HG03432 (cell line): ENCODE measurements around the gene RNF121.

Source experiments
- ATAC-seq: cut with Tn5 transposase; IDR thresholded peaks from one replicate; pipeline ENCODE4 v1.9.1; 2021; ENCODE audit warnings: mild to moderate bottlenecking, moderate library complexity; ENCODE audit not compliant: unreplicated experiment

The RNF121 gene

DNA sequence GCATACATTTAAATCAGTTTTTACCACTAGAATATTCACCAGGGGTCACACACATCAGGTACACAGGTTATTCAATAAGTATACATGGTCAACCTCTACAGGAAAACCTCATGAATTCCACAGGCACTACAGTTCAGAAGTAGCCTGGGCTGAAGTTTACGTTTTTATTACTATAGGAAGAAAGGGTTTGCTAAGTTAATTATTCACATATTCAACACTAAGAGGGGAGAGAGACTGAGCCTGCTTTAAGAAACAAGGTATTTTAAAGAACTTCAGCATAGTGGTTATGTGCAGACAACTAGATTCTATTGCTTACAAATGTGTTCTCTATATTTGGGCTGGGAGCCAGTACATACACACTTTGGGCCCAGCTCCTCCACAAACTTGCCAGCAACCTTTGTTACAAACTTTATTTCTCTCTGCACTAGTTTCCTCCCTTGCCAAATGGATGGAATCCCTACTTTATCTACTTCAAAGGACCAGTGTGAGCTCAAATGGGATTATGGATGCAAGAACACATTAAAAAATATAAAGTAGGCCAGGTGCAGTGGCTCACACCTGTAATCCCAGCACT is 101.7 kb downstream of the RNF121 start:
- no peak for ATAC-seq

DNA sequence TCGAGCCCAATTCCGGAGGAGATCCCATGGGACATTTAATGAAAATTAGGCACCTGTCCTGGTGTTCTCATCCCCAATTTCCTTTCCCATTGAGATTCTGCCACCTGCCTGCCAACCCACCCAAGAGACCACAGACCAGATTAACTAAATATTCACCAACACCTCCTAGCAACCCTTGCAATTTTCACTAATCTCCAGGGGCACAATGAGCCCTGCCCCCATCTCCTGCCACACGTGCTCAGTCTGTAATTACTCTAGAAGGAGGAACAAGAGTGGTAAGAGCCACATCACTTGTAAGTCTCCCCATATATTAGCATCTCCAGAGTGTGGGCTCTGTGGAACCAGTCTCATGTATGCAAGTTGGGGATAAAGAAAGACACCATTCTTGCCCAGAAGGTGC is 107.8 kb downstream of the RNF121 start:
- ATAC-seq: no peak

DNA sequence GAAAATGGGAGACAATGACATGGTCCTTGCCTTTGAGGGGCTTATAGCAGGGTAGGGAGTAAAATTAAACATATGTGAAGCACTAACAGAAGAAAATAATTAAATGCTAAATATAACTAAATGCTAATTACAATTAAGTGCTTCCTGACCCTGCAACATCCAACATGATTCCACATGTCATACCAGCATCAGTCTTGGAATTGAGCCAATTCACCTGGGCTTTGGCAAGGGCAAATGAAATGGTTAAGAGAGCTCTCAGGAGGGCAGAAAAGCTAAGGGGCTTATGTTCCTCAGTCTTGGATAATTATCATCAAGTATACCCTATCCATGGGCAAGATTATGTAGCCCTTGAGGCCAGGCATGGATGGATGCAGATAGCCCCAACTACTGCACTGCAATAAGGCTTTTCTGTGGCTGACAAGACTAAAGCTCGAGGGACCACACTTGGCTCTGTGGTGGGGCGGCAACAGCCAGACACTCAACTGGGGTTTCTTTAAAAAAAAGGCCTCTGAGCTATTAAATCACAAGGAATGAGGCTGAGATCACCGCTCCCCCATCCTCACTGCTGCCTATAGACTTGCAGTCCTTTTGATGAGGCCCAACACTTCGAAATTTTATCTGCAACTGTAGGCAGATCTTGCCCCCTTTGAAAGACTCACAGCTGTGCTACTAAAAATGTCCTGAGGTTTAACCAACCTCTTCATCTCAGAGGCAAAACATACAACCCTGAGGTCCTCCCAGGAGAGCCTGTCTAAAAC is 108.9 kb downstream of the RNF121 start:
- no peak for ATAC-seq

DNA sequence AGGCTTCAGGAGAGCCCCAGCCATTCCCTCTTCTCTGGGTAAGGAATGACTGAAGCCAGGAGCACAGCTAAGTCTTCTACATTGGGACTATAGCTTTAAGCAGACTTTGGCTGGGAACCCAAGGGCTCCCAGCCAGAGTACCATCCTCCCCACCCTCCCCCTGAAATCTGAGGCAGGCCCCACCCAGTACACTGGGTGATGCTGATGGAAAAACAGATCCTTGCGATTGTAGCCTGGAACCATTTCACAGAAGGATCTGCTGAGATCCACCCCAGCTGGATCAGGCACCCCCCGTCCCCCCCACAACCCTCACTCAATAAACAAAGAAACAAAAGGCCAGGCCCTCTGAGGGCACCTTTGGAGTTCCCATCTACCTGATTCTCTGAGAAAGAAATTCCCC is 109.6 kb downstream of the RNF121 start:
- ATAC-seq: no peak

DNA sequence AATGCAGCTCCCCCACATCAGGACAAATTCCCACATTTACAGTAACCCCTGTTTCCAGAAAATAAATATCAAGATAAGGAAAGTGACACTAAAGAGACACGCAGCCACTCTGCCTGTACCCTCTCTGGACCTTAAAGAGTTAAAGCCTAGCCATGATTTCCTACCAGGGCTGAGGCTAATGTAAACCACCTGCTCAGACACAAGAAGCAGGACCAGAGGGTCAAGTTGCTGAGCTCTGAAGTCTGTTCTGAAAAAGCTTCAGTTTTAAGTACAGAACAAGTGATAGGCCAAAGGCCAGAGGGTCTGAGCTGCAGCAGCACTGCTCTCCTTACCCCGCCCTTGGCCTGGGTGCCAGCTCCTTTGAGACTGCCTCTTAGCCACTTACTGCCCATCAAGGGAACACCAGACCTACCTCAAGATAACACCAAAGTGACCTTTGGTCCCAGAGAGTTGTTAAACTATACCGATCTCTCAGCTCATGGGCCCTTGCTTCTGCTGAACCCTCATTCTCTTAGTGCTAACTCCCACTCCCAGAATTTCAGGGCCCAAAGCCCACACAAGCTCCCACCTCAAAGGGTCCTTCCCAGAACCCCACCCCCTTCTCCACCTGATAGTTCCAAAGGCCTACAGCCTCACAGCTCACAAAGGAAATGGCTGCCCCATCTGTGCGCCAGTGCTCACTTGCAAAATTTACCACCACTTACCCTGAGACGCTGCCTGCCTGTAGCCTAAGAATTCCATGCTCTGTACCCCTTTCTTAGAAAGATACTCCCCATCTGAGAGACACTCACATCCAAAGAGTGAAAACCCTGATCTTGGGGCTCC is 110.4 kb downstream of the RNF121 start:
- ATAC-seq: no peak

DNA sequence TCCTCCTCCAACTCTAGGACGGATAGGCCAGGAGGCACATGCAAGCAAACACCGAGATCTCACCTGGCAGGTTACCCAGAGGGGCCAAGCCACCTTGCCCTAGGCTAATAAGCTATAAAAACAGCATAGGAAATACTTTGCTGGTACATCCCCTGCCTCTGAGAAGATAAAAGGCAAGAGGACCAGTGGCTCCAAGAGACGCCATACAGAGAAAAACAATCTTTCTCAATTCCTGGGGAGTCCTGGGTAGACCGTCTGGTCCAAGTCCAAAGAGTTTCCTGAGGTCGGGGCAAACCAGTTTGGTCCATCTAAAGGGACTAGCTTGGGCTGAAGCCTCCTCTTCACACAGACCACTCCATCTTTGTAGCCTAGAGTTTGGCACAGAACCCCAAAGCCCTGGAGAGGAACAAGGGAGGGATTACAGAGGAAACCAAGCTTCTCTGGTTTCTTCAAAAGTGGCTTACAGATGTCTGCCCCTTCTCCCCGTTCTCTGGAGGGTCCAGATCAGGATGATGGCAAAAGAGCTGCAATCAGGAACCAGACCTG is 111.1 kb downstream of the RNF121 start:
- no peak for ATAC-seq

DNA sequence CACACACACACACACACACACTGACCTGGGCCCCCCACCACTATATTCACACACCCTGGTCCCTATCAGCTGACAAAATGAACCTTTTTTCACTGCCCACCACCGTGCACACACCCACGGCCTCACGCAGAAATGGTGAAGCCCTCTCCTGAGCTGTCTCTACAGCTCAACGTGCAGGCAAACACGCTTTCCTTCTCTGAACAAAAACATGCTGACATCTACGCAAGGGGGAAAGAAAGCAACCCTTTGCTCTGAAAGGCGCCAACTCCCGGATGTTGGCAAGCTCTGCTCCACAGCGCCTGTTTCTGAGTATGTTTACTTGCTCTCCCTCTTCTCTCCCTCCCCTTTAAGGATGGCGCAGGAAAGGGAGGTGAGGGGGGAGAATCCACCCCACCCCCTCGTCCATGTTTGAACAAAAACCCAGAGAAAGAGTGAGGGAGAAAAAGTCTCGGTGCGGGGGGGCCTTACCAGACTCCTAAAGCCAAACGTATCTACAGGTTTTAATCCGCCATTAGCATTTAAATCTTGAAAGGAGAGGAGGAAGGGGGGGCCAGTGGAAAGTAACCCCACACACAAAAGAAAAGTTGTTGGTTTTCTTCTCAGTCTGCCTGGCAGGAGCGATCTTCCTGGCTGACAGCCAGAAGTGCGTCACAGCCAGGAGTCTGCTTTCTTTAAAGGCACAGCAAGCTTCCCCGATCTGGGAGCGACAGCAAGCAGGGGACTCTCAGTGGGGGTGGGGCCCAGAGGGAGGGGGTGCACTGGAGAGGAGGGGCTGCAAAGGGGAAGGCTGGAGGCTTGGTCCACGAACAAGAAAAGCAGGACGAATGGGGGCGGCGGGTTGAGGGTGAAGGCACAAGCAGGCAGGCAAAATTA is 111.9 kb downstream of the RNF121 start:
- ATAC-seq: no peak

DNA sequence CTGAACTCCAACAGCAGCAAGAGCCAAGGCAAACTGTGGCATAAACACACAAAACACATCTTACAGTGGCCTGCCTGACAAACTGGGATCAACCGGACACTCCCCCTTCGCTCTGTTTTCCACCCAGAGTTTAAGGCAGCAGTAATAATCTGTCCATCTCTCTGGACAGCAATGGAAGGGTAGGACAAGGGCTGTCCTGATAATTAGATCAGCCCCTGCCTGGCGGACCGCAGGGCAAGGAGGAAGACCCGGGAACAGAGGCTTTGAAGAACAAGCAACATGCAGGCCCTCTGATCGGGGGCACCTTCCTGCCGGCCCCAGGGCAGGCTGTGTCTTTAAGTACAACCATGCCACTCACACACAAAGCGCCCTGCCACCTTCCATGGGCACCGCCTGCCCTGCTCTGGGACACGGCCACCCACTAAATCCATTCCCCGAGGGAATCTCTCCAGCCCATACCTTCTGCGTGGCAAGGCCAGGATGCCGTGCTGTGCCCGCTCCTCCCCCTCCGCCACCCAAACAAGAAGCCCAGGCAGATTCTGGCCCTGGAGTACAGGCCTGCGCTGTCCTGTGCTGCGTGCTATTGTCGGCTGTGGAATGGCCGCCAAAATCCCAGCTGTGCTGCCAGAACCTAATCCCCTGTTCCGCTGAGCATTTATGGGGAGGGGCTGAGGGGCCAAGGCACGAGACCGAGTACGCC is 112.7 kb downstream of the RNF121 start:
- no peak for ATAC-seq

DNA sequence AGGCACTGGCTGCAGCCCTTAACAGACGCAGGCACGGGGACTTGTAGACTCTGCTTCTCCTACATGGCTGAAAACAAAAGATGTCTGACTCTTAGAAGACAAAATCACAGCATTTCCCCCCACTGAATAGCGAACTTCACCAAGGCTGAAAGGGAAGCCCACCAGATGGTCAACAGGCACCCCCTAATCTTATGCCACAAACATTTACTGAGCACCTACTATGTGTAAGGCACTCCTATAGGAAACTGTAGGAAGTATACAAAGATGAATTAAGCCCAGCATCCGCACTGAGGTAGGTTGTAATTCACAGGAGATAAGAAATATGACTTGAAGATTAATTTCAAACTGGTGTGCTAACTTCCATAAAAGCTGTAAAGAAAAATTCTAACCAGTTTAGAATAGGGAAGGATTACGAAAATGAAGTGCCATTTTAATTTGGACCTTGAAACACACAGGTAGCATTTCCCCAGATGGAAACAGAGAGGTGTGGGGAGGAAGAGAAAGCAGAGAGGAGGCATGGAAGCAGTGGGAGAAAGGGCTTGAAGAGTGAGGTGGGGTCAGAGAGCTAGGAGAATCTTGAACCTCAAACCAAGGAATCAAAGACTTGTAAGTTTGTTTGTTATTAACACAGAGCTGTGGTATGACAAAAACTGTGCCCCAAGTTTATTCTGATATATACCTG is 113.4 kb downstream of the RNF121 start:
- ATAC-seq: no peak

DNA sequence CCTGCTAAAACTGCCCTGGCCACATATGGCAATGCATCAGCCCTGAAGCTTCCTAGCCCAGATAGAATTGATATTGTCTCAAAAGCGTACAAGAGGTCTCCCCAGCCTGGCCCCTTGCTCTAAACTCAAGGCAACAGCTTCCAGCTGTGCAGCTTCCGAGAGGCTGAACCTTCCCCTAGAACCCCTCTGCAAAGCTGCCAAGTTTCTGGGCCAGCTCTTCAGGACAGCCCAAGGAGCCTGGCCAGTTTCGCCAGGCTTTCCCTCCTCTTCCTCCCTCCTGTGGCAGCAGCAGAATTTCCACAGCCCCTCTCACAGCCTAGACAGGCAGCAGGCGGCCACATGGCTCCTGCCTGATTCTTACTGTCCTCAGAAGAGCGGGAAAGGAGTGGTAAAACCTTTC is 117.0 kb downstream of the RNF121 start:
- ATAC-seq: no peak
